Measurements from ENCODE around the gene ZNF622.
"Not testable (repeated sequence)": the region's sequence is repeated elsewhere in the genome, so short reads cannot be mapped to it uniquely, and the experiment has no call there.

Gene ZNF622

GRCh38 chr5:16456103-16456832 is 9.3 kb downstream of the ZNF622 start:
- H3K4me3 ChIP-seq (ENCODE audit: low read depth, low read length) = no peak overlapping the region
- TF ChIP-seq CTCF (IDR thresholded peaks at IDR 0.05; ENCODE audit: borderline replicate concordance, insufficient read depth, low read depth, low read length) = peak; percentile 39; the same call in 1 of the 2 replicates

DNA sequence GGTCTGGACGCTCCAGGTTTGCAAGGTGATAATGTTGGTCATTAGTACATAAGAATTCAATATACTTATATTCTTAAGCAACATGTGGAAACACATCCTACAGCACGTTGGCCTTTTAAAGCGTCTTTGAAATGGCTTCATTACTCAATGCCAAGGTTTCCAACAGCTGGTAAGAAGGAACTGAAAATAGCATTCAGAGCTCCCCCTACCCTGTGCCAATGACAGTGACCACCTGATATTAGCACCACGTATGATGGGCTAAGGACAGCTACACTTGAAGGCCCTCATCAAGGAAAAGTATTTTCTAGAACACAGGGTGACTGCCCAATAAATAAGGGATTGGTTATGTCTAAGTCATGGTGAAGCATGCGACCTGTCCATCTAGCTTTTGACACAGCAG is 9.9 kb downstream of the ZNF622 start:
- TF ChIP-seq CTCF (IDR thresholded peaks at IDR 0.05; ENCODE audit: borderline replicate concordance, insufficient read depth, low read depth, low read length) = no peak
- H3K4me3 ChIP-seq (ENCODE audit: low read depth, low read length) = no peak overlapping the region

DNA sequence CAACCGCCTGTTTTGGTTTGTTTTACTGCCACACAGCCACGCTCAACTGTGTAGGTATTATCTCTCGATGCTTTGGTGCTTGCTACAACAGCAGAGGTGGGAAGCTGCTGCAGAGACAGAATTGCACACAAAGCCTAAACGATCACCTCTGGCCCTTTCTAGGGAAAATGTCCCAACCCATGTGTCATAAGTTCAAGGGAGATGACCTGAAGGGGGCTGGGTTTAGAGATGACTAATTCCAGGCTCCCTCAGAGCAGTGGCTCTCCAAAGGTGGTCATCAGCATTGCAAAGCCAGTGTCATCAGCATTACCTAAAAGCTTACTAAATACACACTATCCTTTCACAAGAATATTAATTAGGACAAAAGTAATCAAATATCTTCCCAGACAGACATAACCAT is 10.9 kb downstream of the ZNF622 start:
- TF ChIP-seq CTCF (IDR thresholded peaks at IDR 0.05; ENCODE audit: borderline replicate concordance, insufficient read depth, low read depth, low read length) = no peak
- no peak overlapping the region for H3K4me3 ChIP-seq (ENCODE audit: low read depth, low read length)

- no peak for TF ChIP-seq CTCF (IDR thresholded peaks at IDR 0.05; ENCODE audit: borderline replicate concordance, insufficient read depth, low read depth, low read length)
- H3K4me3 ChIP-seq (ENCODE audit: low read depth, low read length) = no peak overlapping the region
Measured at GRCh38 chr5:16453609-16454008, 12.0 kb downstream of the ZNF622 start.

- TF ChIP-seq CTCF (IDR thresholded peaks at IDR 0.05; ENCODE audit: borderline replicate concordance, insufficient read depth, low read depth, low read length) = no peak
- H3K4me3 ChIP-seq (ENCODE audit: low read depth, low read length) = no peak overlapping the region
Measured at GRCh38 chr5:16450163-16450562, 15.4 kb downstream of the ZNF622 start.

GRCh38 chr5:16446993-16447392 is 18.6 kb downstream of the ZNF622 start:
- no peak overlapping the region for H3K4me3 ChIP-seq (ENCODE audit: low read depth, low read length)
- no peak for TF ChIP-seq CTCF (IDR thresholded peaks at IDR 0.05; ENCODE audit: borderline replicate concordance, insufficient read depth, low read depth, low read length)

GRCh38 chr5:16437977-16438376 is 27.6 kb downstream of the ZNF622 start:
- no peak for TF ChIP-seq CTCF (IDR thresholded peaks at IDR 0.05; ENCODE audit: borderline replicate concordance, insufficient read depth, low read depth, low read length)
- H3K4me3 ChIP-seq (ENCODE audit: low read depth, low read length) = no peak overlapping the region

DNA sequence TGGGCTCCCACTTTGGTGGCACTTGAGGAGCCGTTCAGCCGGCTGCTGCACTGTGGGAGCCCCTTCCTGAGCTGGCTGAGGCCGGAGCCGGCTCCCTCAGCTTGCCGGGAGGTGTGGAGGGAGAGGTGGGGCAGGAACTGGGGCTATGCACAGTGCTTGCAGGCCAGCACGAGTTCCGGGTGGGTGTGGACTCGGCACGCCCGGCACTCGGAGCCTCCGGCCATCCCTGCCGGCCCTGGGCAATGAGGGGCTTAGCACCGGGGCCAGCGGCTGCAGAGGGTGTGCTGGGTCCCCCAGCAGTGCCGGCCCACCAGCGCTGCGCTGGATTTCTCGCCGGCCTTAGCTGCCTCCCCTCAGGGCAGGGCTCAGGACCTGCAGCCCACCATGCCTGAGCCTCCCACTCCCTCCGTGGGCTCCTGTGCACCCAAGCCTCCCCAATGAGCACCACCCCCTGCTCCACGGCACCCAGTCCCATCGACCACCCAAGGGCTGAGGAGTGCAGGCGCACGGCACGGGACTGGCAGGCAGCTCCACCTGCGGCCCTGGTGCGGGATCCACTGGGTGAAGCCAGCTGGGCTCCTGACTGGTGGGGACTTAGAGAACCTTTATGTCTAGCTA is 29.4 kb downstream of the ZNF622 start:
- not testable (repeated sequence) for H3K4me3 ChIP-seq (ENCODE audit: low read depth, low read length)
